KMS-11 (cell line): ENCODE data around the gene TRPM1.

Experiments used
- H2AFZ ChIP-seq: fragments of 200-600 bp; sonication (generic); 2 replicates; pipeline ENCODE4 v1.6.1; 2016; ENCODE audit warnings: antibody characterized with exemption, mixed run types, low read depth
- H3K27ac ChIP-seq: fragments of 200-600 bp; sonication (generic); 2 replicates; pipeline ENCODE4 v1.6.1; 2016; ENCODE audit warnings: mild to moderate bottlenecking, mixed run types
- H3K27me3 ChIP-seq: fragments of 200-600 bp; sonication (generic); 2 replicates; pipeline ENCODE4 v1.6.1; 2017; ENCODE audit warnings: mild to moderate bottlenecking, low read depth, mixed run types, moderate library complexity; ENCODE audit not compliant: insufficient read depth
- H3K36me3 ChIP-seq: fragments of 200-600 bp; sonication (generic); 2 replicates; pipeline ENCODE4 v1.6.1; 2017; ENCODE audit warnings: mild to moderate bottlenecking, mixed run types; ENCODE audit not compliant: insufficient read depth
- H3K4me1 ChIP-seq: fragments of 200-600 bp; sonication (generic); 2 replicates; pipeline ENCODE4 v1.6.1; 2016; ENCODE audit warnings: mild to moderate bottlenecking, low read depth, mixed run types; ENCODE audit not compliant: poor library complexity, severe bottlenecking
- H3K4me2 ChIP-seq: fragments of 200-600 bp; sonication (generic); 2 replicates; pipeline ENCODE4 v1.7.0; 2016; ENCODE audit warnings: mild to moderate bottlenecking, mixed run types
- H3K4me3 ChIP-seq: fragments of 200-600 bp; sonication (generic); IDR thresholded peaks from 2 replicates; pipeline ENCODE4 v1.6.1; 2017; ENCODE audit warnings: low read depth, low read length, mixed read lengths; ENCODE audit not compliant: insufficient read depth
- H3K79me2 ChIP-seq: fragments of 200-600 bp; sonication (generic); 2 replicates; pipeline ENCODE4 v1.6.1; 2016; ENCODE audit warnings: low read depth, mixed run types; ENCODE audit not compliant: insufficient read depth
- H3K9ac ChIP-seq: fragments of 200-600 bp; sonication (generic); 2 replicates; pipeline ENCODE4 v1.6.1; 2016; ENCODE audit warnings: mild to moderate bottlenecking, mixed run types
- H4K20me1 ChIP-seq: fragments of 200-600 bp; sonication (generic); 2 replicates; pipeline ENCODE4 v1.6.1; 2016; ENCODE audit warnings: mild to moderate bottlenecking, mixed run types; ENCODE audit not compliant: insufficient read depth
- TF ChIP-seq, protein P1 (sequence below): fragments of 200-600 bp; sonication (generic); conservative IDR thresholded peaks from 2 replicates; pipeline ENCODE4 v1.6.1; 2017; ENCODE audit warnings: low read depth, mild to moderate bottlenecking, antibody characterized with exemption, low read length, moderate library complexity, mixed read lengths

The TRPM1 gene

DNA sequence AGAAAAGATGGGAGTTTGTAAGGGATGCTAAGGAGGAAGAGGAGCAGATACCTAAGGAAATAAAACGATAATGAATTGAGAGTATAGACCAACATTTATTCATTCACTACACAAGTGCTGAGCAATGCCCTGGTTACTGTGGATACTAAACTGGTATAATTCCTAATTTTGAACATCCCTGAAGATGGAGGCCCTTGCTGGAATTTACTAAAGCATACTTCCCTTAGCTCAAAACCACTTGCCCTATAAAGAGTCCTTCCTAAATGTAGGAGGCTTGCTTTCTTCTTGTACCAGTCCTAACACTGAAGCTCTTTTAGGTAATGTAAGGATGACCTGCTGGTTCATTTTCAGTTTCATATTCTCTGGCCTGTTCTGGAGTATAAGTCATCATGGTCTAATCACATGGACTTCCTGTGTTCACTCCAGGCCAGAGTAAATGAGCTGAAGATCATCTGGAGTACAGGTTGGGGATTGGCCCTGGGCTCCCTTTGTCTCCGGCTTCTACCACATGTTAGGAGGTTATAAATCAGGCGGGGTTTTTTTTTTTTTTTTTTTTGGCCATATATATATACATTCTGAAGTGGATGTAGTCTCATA lies 70.0 kb downstream of the TRPM1 start:
- Histone ChIP-seq H3K36me3 (no peaks in the 10 kb centered on the region), H4K20me1 (no peaks in the 10 kb centered on the region), H2AFZ (peak overlapping the region; percentile 24; the same call in 1 of the 2 replicates), H3K79me2 (no peaks in the 10 kb centered on the region), H3K27ac (no peak overlapping the region), H3K9ac (no peak overlapping the region), H3K4me2 (peak overlapping the region; percentile 33; the same call in 1 of the 2 replicates), H3K27me3 (no peaks in the 10 kb centered on the region), H3K4me3 (no peak overlapping the region), H3K4me1 (peaks cover 14% of the 10 kb centered on the region)
- TF ChIP-seq, protein P1, sequence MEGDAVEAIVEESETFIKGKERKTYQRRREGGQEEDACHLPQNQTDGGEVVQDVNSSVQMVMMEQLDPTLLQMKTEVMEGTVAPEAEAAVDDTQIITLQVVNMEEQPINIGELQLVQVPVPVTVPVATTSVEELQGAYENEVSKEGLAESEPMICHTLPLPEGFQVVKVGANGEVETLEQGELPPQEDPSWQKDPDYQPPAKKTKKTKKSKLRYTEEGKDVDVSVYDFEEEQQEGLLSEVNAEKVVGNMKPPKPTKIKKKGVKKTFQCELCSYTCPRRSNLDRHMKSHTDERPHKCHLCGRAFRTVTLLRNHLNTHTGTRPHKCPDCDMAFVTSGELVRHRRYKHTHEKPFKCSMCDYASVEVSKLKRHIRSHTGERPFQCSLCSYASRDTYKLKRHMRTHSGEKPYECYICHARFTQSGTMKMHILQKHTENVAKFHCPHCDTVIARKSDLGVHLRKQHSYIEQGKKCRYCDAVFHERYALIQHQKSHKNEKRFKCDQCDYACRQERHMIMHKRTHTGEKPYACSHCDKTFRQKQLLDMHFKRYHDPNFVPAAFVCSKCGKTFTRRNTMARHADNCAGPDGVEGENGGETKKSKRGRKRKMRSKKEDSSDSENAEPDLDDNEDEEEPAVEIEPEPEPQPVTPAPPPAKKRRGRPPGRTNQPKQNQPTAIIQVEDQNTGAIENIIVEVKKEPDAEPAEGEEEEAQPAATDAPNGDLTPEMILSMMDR, result no peak

DNA sequence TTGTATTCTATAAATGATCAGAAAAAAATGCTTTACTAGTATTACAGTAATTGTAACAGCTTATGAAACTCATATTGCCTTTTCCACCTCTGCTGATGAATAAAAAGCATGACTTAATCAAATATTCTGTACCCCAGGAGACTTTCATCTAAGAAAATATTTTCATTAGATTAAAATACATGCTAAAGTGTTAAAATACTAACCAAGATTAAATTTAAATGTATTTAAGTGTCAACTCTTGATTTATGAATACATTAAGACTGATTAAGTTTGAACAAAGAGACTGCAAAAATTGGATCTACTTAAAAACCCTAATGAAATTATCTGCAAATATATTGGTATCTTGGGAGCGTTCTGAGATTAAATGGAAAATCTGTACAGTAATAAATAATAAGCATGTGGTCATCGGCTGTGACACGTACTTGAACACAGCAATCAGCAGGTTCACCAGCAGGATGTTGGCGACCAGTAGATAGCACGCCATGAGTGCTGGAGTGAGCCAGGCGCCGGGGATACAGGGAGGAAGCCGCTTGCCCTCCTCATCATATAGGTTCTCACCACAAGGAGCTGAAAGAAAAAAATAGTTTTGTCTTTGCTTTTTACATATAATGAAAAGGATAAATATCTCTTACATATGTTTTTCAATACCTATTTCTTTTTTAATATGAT lies 73.5 kb downstream of the TRPM1 start:
- Histone ChIP-seq H3K4me2 (no peak overlapping the region), H3K79me2 (no peaks in the 10 kb centered on the region), H3K4me1 (peaks cover 14% of the 10 kb centered on the region), H2AFZ (no peak overlapping the region), H3K27me3 (no peaks in the 10 kb centered on the region), H4K20me1 (no peaks in the 10 kb centered on the region), H3K27ac (no peak overlapping the region), H3K36me3 (no peaks in the 10 kb centered on the region), H3K9ac (no peak overlapping the region), H3K4me3 (no peak overlapping the region)
- TF ChIP-seq, protein P1, result no peak

DNA sequence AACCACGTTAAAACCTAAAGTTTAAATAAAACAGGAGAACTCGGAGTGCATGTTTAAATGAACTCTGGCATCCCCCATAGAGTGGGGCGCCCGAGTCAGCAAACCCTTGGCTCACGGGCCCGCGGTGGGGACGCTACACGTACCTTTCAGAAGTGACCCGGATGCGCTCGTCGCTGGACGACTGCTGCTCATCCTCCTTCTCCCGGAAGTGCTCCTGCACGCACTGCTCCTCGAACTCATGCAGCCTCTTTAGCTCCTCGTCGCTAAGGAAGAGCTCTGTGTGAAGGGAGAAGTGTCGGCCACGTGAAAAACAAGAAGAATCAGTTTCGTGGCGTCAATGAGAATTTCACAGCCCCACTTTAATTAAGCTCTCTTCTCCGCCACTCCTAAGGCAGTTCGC lies 75.5 kb downstream of the TRPM1 start:
- Histone ChIP-seq H3K27ac (no peak overlapping the region), H3K4me3 (no peak overlapping the region), H4K20me1 (no peaks in the 10 kb centered on the region), H3K9ac (no peak overlapping the region), H3K36me3 (no peaks in the 10 kb centered on the region), H3K79me2 (no peaks in the 10 kb centered on the region), H2AFZ (no peak overlapping the region), H3K4me1 (peaks cover under 1% of the 10 kb centered on the region), H3K27me3 (no peaks in the 10 kb centered on the region), H3K4me2 (no peak overlapping the region)
- TF ChIP-seq, protein P1, result no peak

DNA sequence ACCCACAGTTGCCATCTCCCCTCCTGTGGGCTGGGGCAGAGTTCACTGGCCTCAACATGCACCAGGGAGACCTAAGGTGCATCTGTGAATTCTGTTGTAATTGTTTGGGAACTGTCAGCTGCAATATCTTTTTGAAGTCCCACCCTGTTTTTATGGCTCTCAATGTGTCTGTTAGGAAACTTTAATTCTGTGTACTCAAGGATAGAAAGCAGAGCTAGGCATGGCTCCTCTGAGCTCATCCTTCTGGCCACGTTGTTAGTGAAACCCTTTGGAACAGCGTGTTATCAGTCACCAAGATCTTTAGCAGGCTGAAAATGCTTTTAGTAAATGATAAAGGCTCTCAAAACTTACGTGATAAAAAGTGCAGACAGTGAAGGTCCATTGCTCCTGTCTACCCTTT lies 76.5 kb downstream of the TRPM1 start:
- no peaks in the 10 kb centered on the region for H3K79me2 ChIP-seq
- no peaks in the 10 kb centered on the region for H3K27me3 ChIP-seq
- H4K20me1 ChIP-seq, result no peaks in the 10 kb centered on the region
- no peak overlapping the region for H3K9ac ChIP-seq
- no peak overlapping the region for H3K4me3 ChIP-seq
- TF ChIP-seq, protein P1, result no peak
- H3K27ac ChIP-seq, result no peak overlapping the region
- H3K36me3 ChIP-seq, result no peaks in the 10 kb centered on the region
- H3K4me2 ChIP-seq, result no peak overlapping the region
- H3K4me1 ChIP-seq, result no peaks in the 10 kb centered on the region
- no peak overlapping the region for H2AFZ ChIP-seq
